Cardiac muscle cell (in vitro differentiated cells and primary cell): ENCODE results near the gene EFNA5. TPM values are rescaled to one million over a fixed set of nuclear protein-coding genes. Genes with fewer than 3 reads are reported as not detected.
"Not testable (repeated sequence)": the region's sequence is repeated elsewhere in the genome, so short reads cannot be mapped to it uniquely, and the experiment has no call there.

ENCODE experiments used
- DNase-seq, 2 donors: peaks; one replicate each; pipeline versions ENCODE4 v3.0.0 to v3.0.0-alpha.2; 2010 to 2017; ENCODE audit warnings: low read depth in 1 of 2, low spot score in 1 of 2
- H3K27ac ChIP-seq: fragments of 200-600 bp; sonication (generic); 2 replicates; pipeline ENCODE4 v1.5.1; 2016
- H3K27me3 ChIP-seq: fragments of 200-600 bp; sonication (generic); 2 replicates; pipeline ENCODE4 v1.6.0; 2016; ENCODE audit warnings: control low read depth
- H3K36me3 ChIP-seq: fragments of 200-600 bp; sonication (generic); 2 replicates; pipeline ENCODE4 v1.5.1; 2016; ENCODE audit warnings: control low read depth
- H3K4me1 ChIP-seq: fragments of 200-600 bp; sonication (generic); 2 replicates; pipeline ENCODE4 v1.8.1; 2017; ENCODE audit warnings: low read depth, mild to moderate bottlenecking, mixed run types
- H3K4me3 ChIP-seq: fragments of 200-600 bp; sonication (generic); 2 replicates; pipeline ENCODE4 v1.5.1; 2016; ENCODE audit warnings: mild to moderate bottlenecking
- H3K9me3 ChIP-seq: fragments of 200-600 bp; sonication (generic); 2 replicates; pipeline ENCODE4 v1.5.1; 2017; ENCODE audit warnings: low read depth, mild to moderate bottlenecking, control low read depth
- polyA plus RNA-seq: library from polyadenylated mRNA; unstranded; fragments of >200 nt; fragmentation: Nextera tagmentation; extraction: Ambion mirVana; gene quantifications from 2 replicates; pipeline ENCODE4 v1.2.1, GENCODE V29; 2016
- total RNA-seq: library from RNA; depleted of rRNA; stranded (reverse); fragments of >200 nt; gene quantifications from 2 replicates; pipeline ENCODE4 v1.2.3, GENCODE V29; 2016
- TF ChIP-seq, protein P1 (sequence below): IDR thresholded peaks from 2 replicates; pipeline ENCODE4 v1.5.1; 2012; ENCODE audit warnings: low read depth, mild to moderate bottlenecking, low read length

EFNA5 gene
- total and polyA plus RNA-seq, 2 experiments from 2014 or later = 4.5 to 12.0 TPM

- Histone ChIP-seq H3K27me3 (no peaks in the 10 kb centered on the region), H3K4me3 (no peak overlapping the region), H3K9me3 (no peaks in the 10 kb centered on the region), H3K36me3 (no peaks in the 10 kb centered on the region), H3K4me1 (peaks cover 15% of the 10 kb centered on the region), H3K27ac (no peak overlapping the region)
- TF ChIP-seq, protein P1, sequence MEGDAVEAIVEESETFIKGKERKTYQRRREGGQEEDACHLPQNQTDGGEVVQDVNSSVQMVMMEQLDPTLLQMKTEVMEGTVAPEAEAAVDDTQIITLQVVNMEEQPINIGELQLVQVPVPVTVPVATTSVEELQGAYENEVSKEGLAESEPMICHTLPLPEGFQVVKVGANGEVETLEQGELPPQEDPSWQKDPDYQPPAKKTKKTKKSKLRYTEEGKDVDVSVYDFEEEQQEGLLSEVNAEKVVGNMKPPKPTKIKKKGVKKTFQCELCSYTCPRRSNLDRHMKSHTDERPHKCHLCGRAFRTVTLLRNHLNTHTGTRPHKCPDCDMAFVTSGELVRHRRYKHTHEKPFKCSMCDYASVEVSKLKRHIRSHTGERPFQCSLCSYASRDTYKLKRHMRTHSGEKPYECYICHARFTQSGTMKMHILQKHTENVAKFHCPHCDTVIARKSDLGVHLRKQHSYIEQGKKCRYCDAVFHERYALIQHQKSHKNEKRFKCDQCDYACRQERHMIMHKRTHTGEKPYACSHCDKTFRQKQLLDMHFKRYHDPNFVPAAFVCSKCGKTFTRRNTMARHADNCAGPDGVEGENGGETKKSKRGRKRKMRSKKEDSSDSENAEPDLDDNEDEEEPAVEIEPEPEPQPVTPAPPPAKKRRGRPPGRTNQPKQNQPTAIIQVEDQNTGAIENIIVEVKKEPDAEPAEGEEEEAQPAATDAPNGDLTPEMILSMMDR = no peak
- DNase-seq = no peak
Observed at GRCh38 chr5:107439832-107440231, 230.9 kb downstream of the EFNA5 start.

- no peak overlapping the region for H3K27ac ChIP-seq
- DNase-seq = no peak
- TF ChIP-seq, protein P1 = no peak
Observed at GRCh38 chr5:107437986-107438510, 232.7 kb downstream of the EFNA5 start.

DNA sequence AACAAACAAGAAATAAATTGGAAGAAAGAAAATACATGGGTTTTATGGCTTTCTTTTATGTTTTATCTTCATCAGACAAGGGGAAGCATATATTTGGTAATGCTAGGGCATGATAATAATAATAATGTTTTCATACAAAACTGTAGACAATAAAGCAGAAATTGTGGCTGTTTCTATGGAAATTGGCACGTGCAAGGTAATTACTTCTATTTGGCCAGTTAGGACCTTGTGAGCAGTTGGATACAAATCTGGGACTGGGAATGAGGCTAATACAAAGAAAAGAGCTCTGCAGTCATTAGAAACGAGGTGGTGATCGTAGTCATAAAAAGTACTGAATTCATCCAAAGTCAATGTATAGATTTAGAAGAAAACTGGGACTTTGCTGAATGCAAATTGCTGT, 233.6 kb downstream of the EFNA5 start:
- peaks cover 28% of the 10 kb centered on the region for H3K4me1 ChIP-seq
- H3K9me3 ChIP-seq = no peaks in the 10 kb centered on the region
- DNase-seq = no peak
- H3K27me3 ChIP-seq = no peaks in the 10 kb centered on the region
- H3K27ac ChIP-seq = no peak overlapping the region
- TF ChIP-seq, protein P1 = no peak
- no peak overlapping the region for H3K4me3 ChIP-seq
- no peaks in the 10 kb centered on the region for H3K36me3 ChIP-seq

More at GRCh38 chr5:107437986-107438510, 232.7 kb downstream of the EFNA5 start:
- Histone ChIP-seq H3K4me1 (peaks cover 26% of the 10 kb centered on the region), H3K4me3 (no peak overlapping the region), H3K27me3 (no peaks in the 10 kb centered on the region), H3K36me3 (no peaks in the 10 kb centered on the region), H3K9me3 (no peaks in the 10 kb centered on the region)

DNA sequence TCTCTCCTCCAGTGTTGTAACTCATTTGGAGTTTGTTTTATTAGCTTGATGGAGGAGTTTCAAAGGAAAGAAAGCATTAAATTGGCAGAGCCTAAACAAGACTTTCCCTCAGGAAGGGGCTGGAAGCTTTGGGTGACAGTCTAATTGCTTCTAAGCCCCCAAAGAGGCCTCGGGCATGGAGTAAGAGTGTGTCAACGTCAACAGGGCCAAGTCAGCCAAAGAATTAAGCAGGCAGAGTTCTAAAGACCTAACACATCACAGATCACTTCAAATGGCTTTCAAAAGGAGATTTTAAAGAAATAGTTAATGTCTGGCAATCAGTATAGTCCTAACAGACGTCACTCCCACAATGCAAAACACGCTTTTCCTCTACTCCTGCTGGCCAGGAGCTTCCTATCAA, 234.5 kb downstream of the EFNA5 start:
- Histone ChIP-seq H3K27me3 (no peaks in the 10 kb centered on the region), H3K4me3 (no peak overlapping the region), H3K9me3 (no peaks in the 10 kb centered on the region), H3K4me1 (peaks cover 28% of the 10 kb centered on the region), H3K36me3 (no peaks in the 10 kb centered on the region), H3K27ac (peak overlapping the region; percentile 68)
- DNase-seq = no peak
- TF ChIP-seq, protein P1 = no peak

DNA sequence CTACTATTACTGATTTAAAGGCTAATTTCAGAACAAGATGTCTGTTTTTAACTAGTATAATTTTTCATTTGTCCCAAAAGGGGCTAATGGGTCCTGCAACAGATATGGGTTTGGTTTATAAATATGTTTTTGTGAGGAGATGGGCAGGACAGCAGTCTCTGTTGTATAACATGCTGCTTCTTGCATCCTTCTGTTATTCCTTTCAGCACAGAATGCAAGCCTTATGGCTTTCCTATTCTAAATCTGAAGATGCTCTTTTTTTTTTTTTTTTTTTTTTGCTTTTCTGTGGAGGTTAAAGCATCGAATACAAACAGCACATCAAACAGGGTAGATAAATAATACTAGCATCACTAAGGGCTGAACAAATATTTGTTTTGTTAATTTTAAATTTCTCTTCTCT, 235.7 kb downstream of the EFNA5 start:
- H3K27me3 ChIP-seq = no peaks in the 10 kb centered on the region
- no peaks in the 10 kb centered on the region for H3K36me3 ChIP-seq
- H3K4me1 ChIP-seq = peaks cover 33% of the 10 kb centered on the region
- TF ChIP-seq, protein P1 = no peak
- no peak for DNase-seq
- H3K27ac ChIP-seq = no peak overlapping the region
- H3K4me3 ChIP-seq = no peak overlapping the region
- no peaks in the 10 kb centered on the region for H3K9me3 ChIP-seq

GRCh38 chr5:107433646-107434045, 237.1 kb downstream of the EFNA5 start:
- H3K9me3 ChIP-seq, H3K27ac ChIP-seq, H3K27me3 ChIP-seq, H3K4me3 ChIP-seq, DNase-seq, H3K36me3 ChIP-seq: not testable (repeated sequence)
- peaks cover 39% of the 10 kb centered on the region for H3K4me1 ChIP-seq
